Dermis blood vessel endothelial cell (primary cell): ENCODE measurements around the gene PPP2R5A. TPM values are rescaled to one million over a fixed set of nuclear protein-coding genes. Genes with fewer than 3 reads are reported as not detected.
A peak's percentile ranks its signal among the peaks of the same experiment; 100 is the strongest.

Source experiments
- DNase-seq: peaks from one replicate; pipeline ENCODE4 v3.0.0; 2010
- total RNA-seq: library from RNA; depleted of rRNA; stranded (reverse); fragments of >200 nt; gene quantifications from 2 replicates; pipeline ENCODE4 v1.2.3, GENCODE V29; 2014

PPP2R5A gene
- total RNA-seq, result 77.1 and 87.5 TPM in 2 replicates

DNA sequence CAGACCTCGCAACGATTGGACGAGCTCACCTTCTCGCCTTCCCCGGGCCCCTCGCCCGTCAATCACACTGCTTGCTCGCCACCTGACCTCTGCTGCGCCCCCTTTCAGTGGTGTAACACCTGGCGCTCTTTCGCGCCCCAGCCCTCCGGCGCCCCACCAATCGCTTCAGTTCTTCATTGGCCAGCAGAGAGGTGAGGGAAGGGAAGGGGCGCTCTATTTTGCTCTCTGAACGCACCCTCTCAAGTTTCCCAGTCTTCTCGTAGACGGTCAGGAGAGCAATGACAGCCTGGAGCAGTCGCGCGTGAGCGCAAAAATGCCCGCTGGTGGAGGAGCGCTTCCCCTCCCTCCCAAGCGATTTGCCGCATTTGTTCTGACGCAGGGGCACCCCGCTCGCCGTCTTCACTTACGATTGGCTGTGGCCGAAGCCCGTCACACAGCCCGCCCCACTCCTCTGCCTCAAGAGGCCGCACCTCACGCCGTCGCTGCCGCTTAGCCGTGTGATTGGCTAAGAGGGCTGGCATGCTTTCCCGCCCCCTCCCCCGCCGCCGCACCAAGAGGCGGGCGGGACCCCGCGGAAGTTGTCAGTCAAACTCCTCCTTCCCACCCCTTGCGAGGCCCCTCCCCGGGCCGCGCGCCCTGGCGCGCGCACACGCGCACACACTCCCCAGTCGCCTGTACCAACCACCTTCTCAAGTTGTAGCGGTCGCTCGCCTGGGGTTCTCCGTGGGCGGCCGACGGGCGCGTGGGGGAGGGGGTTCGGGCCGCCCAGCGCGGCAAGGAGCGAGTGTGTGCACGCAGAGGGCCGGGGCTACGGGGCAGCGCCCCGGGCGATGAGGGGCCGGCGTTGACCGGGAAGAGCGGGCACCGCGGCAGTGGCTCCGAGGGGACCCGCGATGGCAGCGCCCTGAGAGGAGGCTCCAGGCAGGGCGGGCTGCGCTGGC, at the start of gene PPP2R5A:
TSS of gene PPP2R5A (plus strand) at position 667 of the 941 bp plus-strand sequence. CDS start 701 bp downstream, outside the sequence.
- DNase-seq, result peak; percentile 100

DNA sequence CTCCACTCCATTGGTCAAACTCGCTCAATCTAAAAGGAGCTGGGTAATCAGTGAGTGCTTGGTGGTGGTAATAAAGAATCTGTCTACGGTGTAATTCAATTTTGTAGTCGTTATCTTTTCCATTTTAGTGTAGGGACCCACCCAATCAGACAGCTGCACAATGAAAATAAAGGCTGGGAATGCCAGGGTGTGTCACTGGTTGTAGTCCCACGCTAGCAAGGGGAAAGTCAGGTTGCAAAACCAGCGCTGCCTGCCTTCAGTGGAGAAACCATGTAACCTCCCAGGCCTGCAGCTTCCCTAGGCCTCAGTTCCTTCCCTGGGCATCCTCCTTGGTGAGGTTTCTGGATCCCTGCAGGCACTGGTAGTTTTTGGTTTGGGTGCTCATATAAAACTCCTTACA, 49.4 kb upstream of the PPP2R5A start:
- DNase-seq, result no peak

DNA sequence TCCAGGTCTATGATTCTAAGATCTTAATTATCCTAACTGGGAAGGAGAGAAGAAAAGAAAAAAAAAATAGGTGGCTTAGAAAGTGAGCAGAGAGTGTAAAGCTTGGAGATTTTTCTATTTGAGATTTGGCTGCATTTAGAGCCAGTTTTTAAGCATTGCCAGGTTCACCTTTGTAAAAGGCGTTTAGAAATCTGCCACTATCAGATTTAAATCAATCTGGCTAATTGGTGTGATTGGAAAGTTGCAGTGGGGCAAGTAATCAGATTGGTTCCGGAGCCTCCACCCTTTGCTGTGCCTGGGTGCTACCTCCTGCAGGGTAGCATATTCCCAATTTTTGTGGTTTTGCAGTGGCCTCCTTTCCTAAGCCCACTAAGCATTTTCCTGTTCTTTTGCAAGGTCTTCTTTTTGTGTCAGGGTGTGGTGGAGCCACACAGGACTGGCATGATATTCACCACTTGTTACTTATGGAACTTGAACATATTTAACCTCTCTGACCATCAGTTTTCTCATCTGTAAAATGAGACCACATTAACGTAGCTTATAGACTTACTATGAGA, 48.5 kb upstream of the PPP2R5A start:
- DNase-seq, result no peak

DNA sequence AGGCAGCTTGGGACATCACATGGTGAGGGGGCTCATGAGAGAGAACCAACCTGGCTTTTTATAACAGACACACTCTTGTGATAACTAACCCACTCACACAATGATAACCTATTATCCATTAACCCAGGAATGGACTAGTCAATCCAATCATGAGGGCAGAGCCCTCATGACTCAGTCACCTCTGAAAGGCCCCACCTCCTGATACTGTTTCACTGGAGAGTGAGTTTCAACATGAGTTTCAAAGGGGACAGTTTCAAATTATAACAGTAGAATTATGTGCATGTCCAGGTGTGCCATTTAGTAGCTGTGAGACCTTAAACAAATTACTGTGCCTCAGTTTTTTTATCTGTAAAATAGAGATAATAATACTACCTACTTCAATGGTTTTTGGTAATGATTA, 47.6 kb upstream of the PPP2R5A start:
- no peak for DNase-seq

DNA sequence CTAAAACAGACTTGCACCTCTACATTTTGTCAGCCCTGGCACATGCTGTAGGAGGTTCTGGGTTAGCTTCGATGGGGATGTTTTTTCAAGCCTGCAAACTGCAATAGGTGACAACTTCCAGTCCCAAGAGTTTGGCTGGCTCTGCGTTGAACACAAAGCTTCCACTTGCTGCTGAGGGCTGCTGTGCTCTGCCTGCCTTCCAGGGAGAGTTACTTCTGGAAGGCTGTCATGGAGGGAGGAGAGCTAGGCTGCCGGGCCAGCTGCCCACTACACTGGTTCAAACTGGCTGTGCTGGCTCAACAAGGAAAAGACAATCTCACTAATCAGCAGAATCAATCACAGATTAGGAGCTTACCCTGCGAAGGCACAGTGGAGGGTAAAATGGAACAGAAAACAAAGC, 46.7 kb upstream of the PPP2R5A start:
- DNase-seq, result no peak

DNA sequence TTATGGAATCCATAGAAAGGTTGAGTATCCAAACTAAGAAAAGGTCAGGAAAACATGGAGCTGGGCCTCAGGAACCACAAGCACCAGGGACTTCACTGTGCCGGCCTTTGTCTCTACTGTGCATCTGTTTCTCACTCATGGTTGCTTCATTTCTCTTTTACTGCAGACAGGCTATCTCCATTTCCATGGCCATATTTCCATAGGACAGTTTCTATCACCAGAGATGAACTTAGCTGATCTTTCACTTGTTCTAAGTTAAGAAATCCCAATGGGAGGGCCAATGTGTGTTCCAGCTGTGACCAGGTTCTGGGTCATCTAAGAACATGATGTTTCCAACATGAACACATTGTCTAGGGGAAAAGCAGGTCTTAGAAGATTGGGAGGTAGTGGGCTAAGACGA, 43.7 kb upstream of the PPP2R5A start:
- DNase-seq, result no peak

DNA sequence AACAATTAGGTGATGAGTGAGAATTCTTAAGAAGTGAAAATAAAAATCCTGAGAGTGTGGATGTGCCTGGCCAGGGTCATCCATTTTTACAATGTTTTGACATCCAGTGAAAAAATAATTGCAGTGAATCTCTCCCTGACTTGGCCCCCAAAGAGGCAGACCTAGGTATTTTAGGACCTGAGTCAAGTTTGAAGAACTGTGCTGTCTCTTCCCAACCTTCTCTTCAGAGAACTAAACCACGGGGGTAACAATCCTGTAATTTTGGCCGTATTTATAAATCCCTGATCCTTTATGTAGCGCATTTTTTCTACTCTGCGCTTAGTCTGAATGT, 43.3 kb upstream of the PPP2R5A start:
- no peak for DNase-seq

DNA sequence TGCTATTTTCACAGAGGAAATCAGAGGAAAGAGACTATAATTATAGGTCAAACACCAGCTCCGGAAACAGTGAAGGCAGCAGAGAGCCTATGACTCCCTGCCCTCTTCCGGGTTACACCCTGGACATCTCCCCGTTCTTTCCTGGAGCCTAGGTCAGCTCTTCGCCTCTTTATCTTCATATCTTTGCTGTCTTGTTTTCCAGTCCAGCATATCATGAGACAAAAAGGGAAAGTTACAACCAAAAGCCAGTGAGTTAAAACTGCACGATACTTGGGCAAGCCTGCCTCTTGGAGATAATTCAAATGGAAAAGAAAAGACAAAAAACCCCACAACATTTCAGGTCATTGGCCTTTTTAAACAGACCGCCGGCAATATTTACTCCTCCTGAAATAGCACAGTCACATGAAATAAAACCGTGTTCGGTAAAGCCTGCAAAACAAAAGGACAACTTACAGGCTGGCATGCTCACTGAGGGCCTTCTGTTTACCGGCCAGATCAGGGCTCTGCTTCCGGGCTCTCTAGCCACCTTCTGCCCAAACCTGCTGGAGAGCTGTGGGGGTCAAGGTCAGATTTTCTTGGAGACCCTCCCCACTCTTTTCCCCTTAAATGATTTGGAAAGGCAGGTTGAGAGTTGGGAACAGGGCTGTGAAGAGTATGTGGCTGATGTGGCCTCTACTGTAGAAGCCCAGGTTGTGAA, 42.8 kb upstream of the PPP2R5A start:
- peak; percentile 70 for DNase-seq

DNA sequence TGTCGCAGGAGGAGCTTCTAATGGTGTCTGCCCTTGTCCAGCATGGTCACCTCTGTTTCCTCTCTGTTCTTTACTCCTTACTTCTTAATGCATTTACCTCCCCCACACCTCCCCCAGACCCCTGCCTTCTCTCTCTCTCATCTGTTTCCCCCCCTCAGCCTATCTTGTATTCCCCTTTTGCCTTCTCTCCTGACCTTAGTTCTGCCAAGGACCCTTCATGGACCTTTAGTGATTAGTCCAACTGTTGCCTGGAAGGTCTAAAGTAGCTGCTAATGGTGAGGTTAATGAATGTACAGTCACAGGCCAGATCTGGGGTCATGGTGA, 42.3 kb upstream of the PPP2R5A start:
- DNase-seq, result no peak

DNA sequence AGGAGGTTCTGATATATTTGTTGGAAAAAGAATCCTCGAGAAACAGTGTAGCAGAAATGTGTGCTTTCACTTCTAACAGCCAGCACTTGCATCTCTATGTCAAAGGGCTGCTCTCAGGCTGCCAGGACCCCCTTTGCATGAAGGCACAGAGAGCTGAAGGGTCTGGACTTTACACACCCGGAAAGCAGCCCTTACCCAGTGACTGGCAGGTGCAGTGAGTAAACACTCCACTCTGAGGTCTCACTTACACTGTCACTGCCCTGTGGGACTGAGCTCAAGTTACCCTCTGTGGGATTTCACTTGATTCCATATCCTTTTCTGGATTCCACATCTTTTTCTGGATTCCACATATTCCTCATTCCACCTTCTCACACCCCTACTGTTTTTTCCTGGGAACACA, 40.8 kb upstream of the PPP2R5A start:
- no peak for DNase-seq

DNA sequence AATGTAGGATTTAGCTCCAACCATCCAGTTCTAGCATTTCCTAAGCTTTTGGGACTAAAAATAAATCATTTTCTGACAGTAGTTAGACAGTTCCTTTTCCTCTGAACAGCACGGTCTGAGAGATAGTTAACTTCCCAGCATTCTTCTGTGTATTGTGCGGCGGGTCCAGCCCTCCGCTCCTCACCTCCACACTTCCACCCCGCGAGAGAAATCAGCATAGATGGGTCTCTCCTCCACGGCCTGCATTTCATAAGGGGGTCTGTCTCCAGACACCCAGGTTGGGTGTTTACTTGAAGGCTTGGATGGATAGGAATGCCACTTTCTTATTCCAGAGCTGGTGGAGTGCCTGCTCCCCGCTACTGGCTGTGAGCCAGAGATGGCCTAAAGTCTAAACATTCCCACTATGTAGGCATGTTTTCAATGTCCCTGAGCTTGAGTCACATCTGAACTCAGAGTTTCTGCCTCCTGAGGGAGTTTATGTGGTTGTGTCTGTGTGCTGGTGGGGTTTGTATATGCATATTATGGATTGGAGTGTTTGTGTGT, 38.0 kb upstream of the PPP2R5A start:
- DNase-seq, result peak; percentile 73

DNA sequence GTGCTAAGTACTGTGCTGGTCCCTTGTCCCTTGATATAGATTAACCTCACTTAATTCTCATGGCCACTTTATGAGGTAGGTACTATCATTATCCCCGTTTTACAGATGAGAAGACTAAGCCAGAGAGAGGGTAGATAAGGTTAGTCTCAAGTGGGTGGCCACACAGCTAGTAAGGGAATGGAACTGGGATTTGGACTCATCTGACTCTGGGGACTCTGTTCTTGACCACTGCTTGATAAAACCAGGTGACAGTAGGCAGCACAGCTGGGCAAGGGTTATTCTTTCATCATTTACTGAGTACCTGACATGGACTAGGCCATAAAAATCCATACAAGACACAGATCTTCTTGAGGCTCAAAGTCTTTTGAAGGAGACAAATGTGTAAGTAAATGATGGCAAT, 37.2 kb upstream of the PPP2R5A start:
- DNase-seq, result no peak

DNA sequence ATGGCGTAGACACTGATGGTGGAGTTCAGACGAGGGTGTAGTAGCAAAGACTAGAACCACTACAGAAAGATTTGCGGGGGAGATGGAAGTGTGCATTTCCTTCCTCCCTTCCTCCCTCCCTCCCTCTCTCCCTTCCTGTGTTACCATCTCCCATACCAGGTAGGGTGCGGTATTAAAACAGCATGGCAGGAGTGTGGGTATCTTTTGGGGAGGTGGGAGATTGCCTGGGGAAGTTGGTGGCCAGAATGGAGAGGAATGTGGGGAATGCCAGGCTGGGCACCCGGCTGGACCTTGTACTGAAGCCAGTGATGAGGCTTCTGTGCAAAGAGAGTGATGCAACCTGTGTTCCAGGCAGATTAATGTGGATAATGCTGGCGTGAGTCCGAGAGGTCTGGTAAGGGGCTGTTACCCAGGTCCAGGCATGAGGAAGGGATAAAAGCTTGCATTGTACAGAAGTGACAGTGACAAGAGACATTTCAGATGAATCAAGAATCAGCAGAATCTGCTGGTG, 30.3 kb upstream of the PPP2R5A start:
- DNase-seq, result no peak

DNA sequence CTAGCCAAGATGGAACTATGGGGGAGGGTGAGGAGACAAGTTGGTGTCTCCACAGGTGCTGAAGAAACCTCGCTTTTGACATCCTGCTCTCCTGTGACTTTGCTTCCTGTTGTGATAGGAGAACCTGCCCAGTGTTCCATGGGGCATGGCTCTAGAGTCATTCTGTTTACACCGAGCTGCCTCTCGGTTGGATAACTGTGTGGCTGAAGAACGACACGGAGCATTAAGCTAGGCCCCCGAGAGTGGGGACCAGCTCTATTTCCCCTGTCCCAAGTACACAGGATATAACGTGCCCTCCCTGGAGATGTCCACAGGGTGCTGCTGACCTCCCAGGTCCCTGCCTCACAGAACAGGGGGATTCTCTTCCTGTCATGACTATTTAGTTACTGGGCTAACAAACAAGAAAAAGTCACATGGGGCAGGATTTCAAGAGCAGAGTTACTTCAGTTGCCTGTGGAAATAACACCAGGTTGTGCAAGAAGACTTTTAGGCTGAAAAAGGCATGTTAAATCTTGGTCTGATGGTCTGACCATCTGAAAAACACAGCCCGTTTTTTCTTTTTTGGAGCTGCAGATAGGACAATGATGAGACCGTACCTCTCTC, 29.4 kb upstream of the PPP2R5A start:
- DNase-seq, result no peak

DNA sequence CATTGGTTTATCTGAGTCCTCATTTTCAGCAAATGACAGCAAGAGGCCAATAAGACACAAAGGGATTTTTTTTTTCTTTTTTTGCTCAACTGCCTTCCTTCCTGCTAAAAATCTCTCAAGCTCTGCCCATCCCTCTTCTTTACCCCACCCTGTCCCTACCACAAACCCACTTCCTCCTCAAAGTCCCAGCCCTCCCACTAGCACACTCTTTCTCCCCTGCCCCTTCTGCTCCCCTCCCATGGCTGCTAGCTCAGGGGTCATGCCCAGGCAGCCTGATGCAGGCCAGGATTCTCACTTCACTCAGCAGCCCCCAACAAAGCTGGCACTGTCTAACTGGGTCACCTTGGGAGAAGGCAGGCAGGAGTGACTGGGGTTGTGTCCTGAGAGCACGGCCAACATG, 28.8 kb upstream of the PPP2R5A start:
- DNase-seq, result no peak

DNA sequence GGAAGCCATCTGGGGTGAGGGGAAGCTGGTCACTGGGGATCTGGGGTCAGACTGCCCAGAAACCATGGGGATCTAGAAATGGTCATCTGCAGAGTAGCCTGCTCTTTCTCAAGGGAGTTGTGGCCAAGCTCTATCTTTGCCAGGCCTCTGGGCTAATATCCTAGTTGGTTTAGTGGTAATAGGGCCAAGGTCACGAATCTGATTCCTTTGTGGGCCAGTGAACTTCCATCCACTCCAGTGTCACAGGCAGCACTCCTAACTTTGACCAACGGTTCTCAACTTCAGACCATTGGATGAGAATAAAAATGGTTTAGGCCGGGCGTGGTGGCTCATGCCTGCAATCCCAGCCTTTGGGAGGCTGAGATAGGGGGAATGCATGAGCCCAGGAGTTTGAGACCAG, 28.1 kb upstream of the PPP2R5A start:
- DNase-seq, result no peak

DNA sequence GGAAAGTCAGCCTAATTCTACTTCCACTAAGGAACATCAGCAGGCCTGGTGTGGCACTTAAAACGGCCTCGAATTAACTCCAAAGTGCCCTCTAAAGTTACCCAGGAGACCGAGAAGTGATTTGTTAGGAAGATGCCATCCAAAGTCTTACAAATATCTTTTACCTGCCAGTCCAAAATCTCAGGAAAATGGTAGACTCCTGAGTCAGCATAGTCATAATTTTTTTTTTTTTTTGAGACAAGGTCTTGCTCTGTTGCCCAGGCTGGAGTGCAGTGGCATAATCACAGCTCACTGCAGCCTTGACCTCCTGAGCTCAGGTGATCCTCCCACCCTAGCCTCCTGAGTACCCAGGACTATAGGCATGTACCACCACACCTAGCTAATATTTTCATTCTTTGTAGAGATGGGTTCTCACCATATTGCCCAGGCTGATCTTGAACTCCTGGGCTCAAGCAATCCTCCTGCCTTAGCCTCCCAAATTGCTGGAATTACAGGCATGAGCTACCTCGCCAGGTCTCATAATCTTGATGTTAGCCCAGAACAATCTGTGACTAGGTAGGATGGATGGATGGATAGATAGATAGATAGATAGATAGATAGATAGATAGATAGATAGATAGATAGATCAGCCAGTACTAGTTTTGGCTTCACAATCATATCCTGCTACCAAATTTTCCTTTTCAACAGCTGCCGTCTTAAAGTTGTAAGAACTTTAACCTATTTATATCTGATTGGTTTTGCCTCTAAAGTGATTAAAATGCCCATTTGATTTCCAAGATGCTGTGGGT, 25.3 kb upstream of the PPP2R5A start:
- DNase-seq, result no peak

DNA sequence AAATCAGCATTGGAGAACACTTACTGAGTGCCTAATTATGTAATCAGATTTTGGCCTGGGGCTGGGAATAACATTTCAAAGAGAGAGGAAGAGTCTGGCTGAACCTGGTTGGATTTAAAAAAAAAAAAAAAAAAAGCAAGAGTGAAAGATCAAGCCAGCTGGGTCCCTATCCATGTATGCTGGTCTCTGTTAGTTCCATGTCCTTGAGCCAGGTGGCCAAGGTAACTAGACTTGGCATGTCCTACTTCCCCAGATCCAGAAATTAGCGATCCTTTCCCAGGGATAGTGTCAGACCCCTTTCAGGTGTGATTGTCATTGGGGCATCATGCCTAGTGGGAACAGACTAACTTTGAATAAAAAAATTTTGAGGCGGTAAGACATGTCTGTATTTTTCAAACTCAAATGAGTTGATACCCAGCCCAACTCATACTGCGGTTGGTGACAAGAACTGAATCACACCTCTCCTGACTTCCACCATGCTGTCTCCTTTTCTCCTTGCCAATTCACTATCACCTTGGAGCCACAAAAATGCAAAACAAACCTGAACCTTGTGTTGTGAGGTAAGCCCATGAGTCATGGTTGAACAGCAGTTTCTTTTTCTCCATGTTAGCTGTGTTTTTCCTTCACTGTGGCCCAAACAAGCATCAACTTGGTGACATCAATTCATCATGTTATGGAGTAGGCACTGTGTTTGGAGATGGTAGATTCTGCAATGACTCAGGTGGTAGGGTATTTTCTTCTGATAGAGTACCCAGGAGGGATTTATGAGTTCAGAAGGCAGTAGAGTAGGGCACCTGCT, 24.5 kb upstream of the PPP2R5A start:
- DNase-seq, result no peak

DNA sequence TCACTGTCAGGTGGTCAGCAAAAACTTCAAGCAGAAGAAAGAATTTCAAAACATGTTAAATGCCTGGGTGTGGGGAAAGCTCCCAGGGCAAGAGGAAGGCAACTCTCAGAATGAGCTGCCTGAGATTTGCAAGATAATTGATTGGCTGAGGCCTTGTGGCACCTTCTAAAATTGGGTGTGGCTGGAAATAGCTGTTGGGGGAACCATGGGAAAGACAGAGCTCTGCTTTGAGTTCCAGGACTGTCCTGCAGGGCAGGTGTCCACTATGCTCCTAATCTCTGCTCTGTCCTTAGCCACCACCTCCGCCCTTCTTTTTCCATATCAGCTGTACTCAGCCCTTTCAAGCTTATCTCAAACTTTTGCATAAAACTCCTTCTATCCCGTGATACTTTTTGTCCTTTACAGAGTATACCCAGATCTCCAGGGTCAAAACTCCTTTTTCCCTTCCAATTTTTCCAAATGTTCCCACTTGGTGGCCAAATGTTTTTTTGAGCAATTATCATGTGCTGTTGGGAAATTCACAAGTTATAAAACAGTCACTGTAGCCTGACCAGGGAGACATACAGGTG, 23.8 kb upstream of the PPP2R5A start:
- no peak for DNase-seq

DNA sequence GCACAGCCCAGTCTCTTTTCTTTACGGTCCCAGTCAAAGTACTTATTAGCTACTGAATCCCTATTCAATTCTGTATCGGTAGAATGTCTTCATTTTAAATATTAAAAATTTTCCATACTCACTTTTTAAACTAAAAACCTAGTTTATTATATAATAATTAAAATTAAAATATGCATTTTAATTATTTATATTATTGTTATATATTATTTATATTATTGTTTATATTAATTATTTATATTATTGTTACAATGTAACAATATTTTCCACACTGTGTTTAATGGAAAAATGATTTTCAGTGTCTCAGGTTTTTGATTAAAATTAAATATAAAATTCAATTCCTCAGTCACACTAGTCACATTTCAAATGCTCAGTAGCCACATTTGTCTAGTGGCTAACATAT, 18.2 kb upstream of the PPP2R5A start:
- no peak for DNase-seq

DNA sequence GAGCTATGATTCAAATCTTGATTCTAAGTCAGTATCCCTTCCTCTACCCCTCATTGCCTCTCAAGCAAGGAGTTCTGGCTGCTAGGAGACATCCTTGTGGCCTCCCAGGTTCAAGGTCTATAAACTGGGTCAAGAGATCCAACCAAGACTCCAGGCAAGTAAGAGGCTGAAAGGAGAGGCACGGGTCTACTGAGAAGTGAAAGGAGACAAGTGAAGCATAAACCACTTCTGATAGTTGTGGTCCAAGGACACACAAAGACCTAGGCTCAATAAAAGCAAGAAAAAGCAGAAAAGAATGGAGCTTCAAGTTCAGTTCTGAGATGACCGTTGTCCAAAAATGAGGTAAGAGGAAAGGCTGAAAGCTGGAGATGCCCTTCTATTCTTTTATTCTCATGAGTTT, 17.8 kb upstream of the PPP2R5A start:
- DNase-seq, result no peak
